ENCODE measurements around the gene NFS1. TPM values are rescaled to one million over a fixed set of nuclear protein-coding genes. Genes with fewer than 3 reads are reported as not detected.

The NFS1 gene
- polyA plus RNA-seq, 6 donors from 2014 or later: 7.8 to 23.1 (median 13.3) TPM

GRCh38 chr20:35629427-35630145 is 69.6 kb downstream of the NFS1 start:
- H3K4me1 Mint-ChIP-seq: peaks cover 10 to 22% (median 10%) of the 10 kb centered on the region in 3 donors
- DNase-seq (no peak), ATAC-seq (ENCODE audit: low read depth in 2 of 2) (no peak)
- H3K27me3 Mint-ChIP-seq: no peaks in the 10 kb centered on the region
- no peak overlapping the region for H3K4me3 Mint-ChIP-seq
- no peaks in the 10 kb centered on the region for H3K9me3 Mint-ChIP-seq
- H3K27ac Mint-ChIP-seq: peak overlapping the region in 1 of 6 donors; percentile 31
- peaks cover 11 to 18% of the 10 kb centered on the region in 2 donors for H3K36me3 Mint-ChIP-seq

- DNase-seq: no peak
- no peak overlapping the region for H3K27ac Mint-ChIP-seq
- peaks cover 11 to 18% of the 10 kb centered on the region in 2 donors for H3K36me3 Mint-ChIP-seq
- no peaks in the 10 kb centered on the region for H3K27me3 Mint-ChIP-seq
- ATAC-seq (ENCODE audit: low read depth in 2 of 2): no peak
- no peaks in the 10 kb centered on the region for H3K9me3 Mint-ChIP-seq
- H3K4me1 Mint-ChIP-seq: peaks cover 1 to 7% (median 3%) of the 10 kb centered on the region in 3 donors
- no peak overlapping the region for H3K4me3 Mint-ChIP-seq
These were observed 72.0 kb downstream of the NFS1 start for GRCh38 chr20:35627121-35627520.

GRCh38 chr20:35626386-35627001 is 72.7 kb downstream of the NFS1 start:
- Mint-ChIP-seq H3K27me3 (no peaks in the 10 kb centered on the region), H3K36me3 (peaks cover 11 to 18% of the 10 kb centered on the region in 2 donors), H3K4me3 (no peak overlapping the region), H3K27ac (peak overlapping the region in 3 of 6 donors; percentile 62 to 81 (median 72)), H3K9me3 (no peaks in the 10 kb centered on the region), H3K4me1 (peaks cover 0 to 5% (median 0%) of the 10 kb centered on the region in 3 donors)
- ATAC-seq (ENCODE audit: low read depth in 2 of 2) (no peak), DNase-seq (no peak)

GRCh38 chr20:35625584-35626385 is 73.4 kb downstream of the NFS1 start:
- Mint-ChIP-seq H3K9me3 (no peaks in the 10 kb centered on the region), H3K27me3 (no peaks in the 10 kb centered on the region), H3K4me3 (no peak overlapping the region), H3K4me1 (peaks cover 0 to 5% (median under 1%) of the 10 kb centered on the region in 3 donors), H3K27ac (peak overlapping the region in 3 of 6 donors; percentile 47 to 83 (median 69)), H3K36me3 (peaks cover 11 to 18% of the 10 kb centered on the region in 2 donors)
- no peak for ATAC-seq (ENCODE audit: low read depth in 2 of 2)
- no peak for DNase-seq

GRCh38 chr20:35621560-35621946 is 77.6 kb downstream of the NFS1 start:
- ATAC-seq (ENCODE audit: low read depth in 2 of 2): no peak
- Mint-ChIP-seq H3K4me1 (peaks cover 25 to 35% (median 35%) of the 10 kb centered on the region in 3 donors), H3K27me3 (peaks cover 0 to 4% (median 0%) of the 10 kb centered on the region in 3 donors), H3K36me3 (peaks cover 8 to 11% of the 10 kb centered on the region in 2 donors), H3K9me3 (no peaks in the 10 kb centered on the region), H3K27ac (peak overlapping the region in 2 of 6 donors; percentile 6 to 49), H3K4me3 (peak overlapping the region in 1 of 8 donors; percentile 49)
- no peak for DNase-seq

- Mint-ChIP-seq H3K4me1 (peaks cover 29 to 39% (median 38%) of the 10 kb centered on the region in 3 donors), H3K4me3 (peak overlapping the region in 3 of 8 donors; percentile 10 to 71 (median 49)), H3K9me3 (no peaks in the 10 kb centered on the region), H3K36me3 (peaks cover 7 to 8% of the 10 kb centered on the region in 2 donors), H3K27ac (peak overlapping the region in 4 of 6 donors; percentile 6 to 70 (median 28)), H3K27me3 (peaks cover 0 to 4% (median 0%) of the 10 kb centered on the region in 3 donors)
- DNase-seq: no peak
- no peak for ATAC-seq (ENCODE audit: low read depth in 2 of 2)
These were observed 78.2 kb downstream of the NFS1 start for GRCh38 chr20:35620818-35621559.

GRCh38 chr20:35619196-35620095 is 79.7 kb downstream of the NFS1 start:
- Mint-ChIP-seq H3K9me3 (no peaks in the 10 kb centered on the region), H3K4me1 (peaks cover 36 to 47% (median 45%) of the 10 kb centered on the region in 3 donors), H3K36me3 (no peaks in the 10 kb centered on the region), H3K27ac (peak overlapping the region in 5 of 6 donors; percentile 59 to 99 (median 84)), H3K27me3 (peaks cover 0 to 4% (median 4%) of the 10 kb centered on the region in 3 donors), H3K4me3 (peak overlapping the region; percentile 85 to 96 (median 90))
- ATAC-seq (ENCODE audit: low read depth in 2 of 2) (peak; percentile 34 to 35), DNase-seq (peak; percentile 75)

GRCh38 chr20:35618263-35619131 is 80.7 kb downstream of the NFS1 start:
- Mint-ChIP-seq H3K9me3 (no peaks in the 10 kb centered on the region), H3K4me3 (peak overlapping the region; percentile 85 to 96 (median 92)), H3K36me3 (no peaks in the 10 kb centered on the region), H3K27me3 (peaks cover 0 to 4% (median 4%) of the 10 kb centered on the region in 3 donors), H3K27ac (peak overlapping the region; percentile 60 to 99 (median 77)), H3K4me1 (peaks cover 38 to 53% (median 50%) of the 10 kb centered on the region in 3 donors)
- DNase-seq (no peak), ATAC-seq (ENCODE audit: low read depth in 2 of 2) (no peak)

Other genes with a start within 250 kb of the NFS1 start
- gene CEP250, start 243.8 kb downstream of the NFS1 start, polyA plus RNA-seq (ENCODE audit: low read depth in 6 of 6): 10 to 100 TPM in 1 of 6 donors, 1 to 10 TPM in 4, not detected in 1; 3.4 to 20.5 (median 5.2) TPM
- not detected for gene C20orf173, start 169.7 kb downstream of the NFS1 start, polyA plus RNA-seq (ENCODE audit: low read depth in 6 of 6)
- gene ERGIC3, start 157.3 kb downstream of the NFS1 start, polyA plus RNA-seq (ENCODE audit: low read depth in 6 of 6): 100 to 1,000 TPM; 103 to 141 (median 117) TPM
- gene SPAG4, start 83.5 kb downstream of the NFS1 start, polyA plus RNA-seq (ENCODE audit: low read depth in 6 of 6): 1 to 10 TPM in 3 of 6 donors, under 1 TPM in 3; 0.29 to 1.5 (median 0.89) TPM
- 100 to 1,000 TPM; 178 to 542 (median 337) TPM for gene CPNE1, start 34.5 kb downstream of the NFS1 start, polyA plus RNA-seq (ENCODE audit: low read depth in 6 of 6)
- 10 to 100 TPM; 39.4 to 58.8 (median 51.6) TPM for gene RBM12, start 34.5 kb downstream of the NFS1 start, polyA plus RNA-seq (ENCODE audit: low read depth in 6 of 6)
- gene ROMO1, start 53 bp upstream of the NFS1 start, polyA plus RNA-seq (ENCODE audit: low read depth in 6 of 6): 100 to 1,000 TPM; 256 to 337 (median 292) TPM
- gene RBM39, start 42.9 kb upstream of the NFS1 start, polyA plus RNA-seq (ENCODE audit: low read depth in 6 of 6): 100 to 1,000 TPM in 5 of 6 donors, 10 to 100 TPM in 1; 85.4 to 213 (median 173) TPM
- 100 to 1,000 TPM; 150 to 257 (median 154) TPM for gene PHF20, start 72.7 kb upstream of the NFS1 start, polyA plus RNA-seq (ENCODE audit: low read depth in 6 of 6)

Data from naive B cell (primary cell).